ENCODE measurements around the gene SAMM50. TPM values are rescaled to one million over a fixed set of nuclear protein-coding genes. Genes with fewer than 3 reads are reported as not detected.

SAMM50 gene
- total and polyA plus RNA-seq, 10 of the 15 experiments (the other 5 are each of a cell fraction or from before 2014, with no cell fraction given): 38.2 to 126 (median 62.4) TPM

DNA sequence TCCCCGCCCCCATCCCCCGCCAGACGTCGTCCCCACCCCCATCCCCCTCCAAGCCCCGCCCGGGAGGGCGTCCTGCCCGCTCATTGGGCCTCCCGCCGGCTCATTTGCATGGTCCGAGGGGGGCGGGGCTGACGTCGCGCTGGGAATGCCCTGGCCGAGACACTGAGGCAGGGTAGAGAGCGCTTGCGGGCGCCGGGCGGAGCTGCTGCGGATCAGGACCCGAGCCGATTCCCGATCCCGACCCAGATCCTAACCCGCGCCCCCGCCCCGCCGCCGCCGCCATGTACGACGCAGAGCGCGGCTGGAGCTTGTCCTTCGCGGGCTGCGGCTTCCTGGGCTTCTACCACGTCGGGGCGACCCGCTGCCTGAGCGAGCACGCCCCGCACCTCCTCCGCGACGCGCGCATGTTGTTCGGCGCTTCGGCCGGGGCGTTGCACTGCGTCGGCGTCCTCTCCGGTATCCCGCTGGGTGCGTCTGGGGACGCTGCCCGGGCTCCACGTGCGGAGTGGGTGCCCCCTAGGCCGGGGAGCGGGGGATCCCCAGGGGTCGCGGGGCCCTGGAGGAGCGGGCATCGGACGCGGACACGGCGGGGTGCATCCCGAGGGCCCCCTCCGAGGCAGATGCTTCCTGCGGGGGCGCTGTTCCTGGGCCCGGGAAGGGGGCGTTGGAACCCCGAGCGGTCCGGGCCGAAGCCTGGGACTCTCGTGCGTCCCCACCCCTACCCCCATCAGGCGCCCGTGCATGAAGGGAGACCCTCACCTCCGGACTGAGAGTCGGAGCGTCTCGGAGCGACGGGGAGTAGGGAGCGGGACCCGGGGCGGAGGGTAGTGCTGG is 31.4 kb upstream of the SAMM50 start, which contains the start of gene PNPLA3:
PNPLA3 (plus strand) TSS at position 175 of the 834 bp plus-strand sequence; CDS start at position 282, 107 bp downstream.
- no peaks in the 10 kb centered on the region for H3K36me3 ChIP-seq (ENCODE audit: control insufficient read depth in 2 of 2, insufficient read depth in 2 of 2, low read length in 1 of 2)
- intact Hi-C loops (cut with micrococcal nuclease; ENCODE audit: unreplicated experiment) (no loop called here), in situ Hi-C loops (cut with MboI) (no loop called here)
- ChIA-PET SMC1A (ENCODE audit: uncharacterized antibody, unreplicated experiment) (no interaction called here), POLR2A (no interaction called here), RAD21 (ENCODE audit: unreplicated experiment) (interaction anchor here (0.6 kb wide), 2 partner anchors 40 to 94 kb away, joined by 4 read pairs; no protein-coding TSS in a partner anchor), CTCF (no interaction called here)
- H2AFZ ChIP-seq (ENCODE audit: control insufficient read depth, low read depth, low read length): peak within 1 kb of the TSS; percentile 84
- no peak within 1 kb of the TSS for H3K27ac ChIP-seq (ENCODE audit: control insufficient read depth, insufficient read depth)
- BruUV-seq (replicated peaks): no TSS peak
- peak within 1 kb of the TSS; percentile 83 for H3K4me2 ChIP-seq (ENCODE audit: control insufficient read depth, insufficient read depth)
- ATAC-seq (peak; percentile 85), FAIRE-seq (no peak), DNase-seq (ENCODE audit: low read depth, low spot score) (no peak)
- no peaks in the 10 kb centered on the region for H3K9me3 ChIP-seq (replicated peaks; ENCODE audit: control insufficient read depth, insufficient read depth, low read length)
- H3K27me3 ChIP-seq (replicated peaks in 1 of 2; ENCODE audit: control insufficient read depth in 2 of 2, insufficient read depth in 2 of 2, low read length in 1 of 2): peaks cover 0 to 3% of the 10 kb centered on the region in 2 experiments; a peak in 2 of 4 replicates
- TF ChIP-seq ZBTB11 (CRISPR knock-in tag; IDR thresholded peaks at IDR 0.05): no peak
- TF ChIP-seq NR2F1 (conservative IDR thresholded peaks at IDR 0.05): no peak
- peak; percentile 28; the same call in 1 of the 3 replicates for TF ChIP-seq POU2F2 (IDR thresholded peaks at IDR 0.05; ENCODE audit: borderline replicate concordance, low read depth, low read length)
- peak; percentile 37; the same call in 1 of the 2 replicates for TF ChIP-seq IKZF1 (conservative IDR thresholded peaks at IDR 0.05)
- peak; percentile 44; the same call in 1 of the 2 replicates for TF ChIP-seq POLR2A (IDR thresholded peaks at IDR 0.05; ENCODE audit: low read depth, low read length)
- H3K79me2 ChIP-seq (ENCODE audit: control insufficient read depth, insufficient read depth, low read length): no peaks in the 10 kb centered on the region
- peak within 1 kb of the TSS; percentile 64; the same call in 1 of the 2 replicates for H3K4me3 ChIP-seq
- WGBS (ENCODE audit: insufficient coverage, insufficient replicate concordance, low lambda C conversion rate, missing lambda C conversion rate): 19% methylated on average over 47 of the region's 100 CpGs
- no peaks in the 10 kb centered on the region for H3K4me1 ChIP-seq (ENCODE audit: control insufficient read depth, insufficient read depth, low read length)
- H3K9ac ChIP-seq (ENCODE audit: control insufficient read depth, insufficient read depth, low read length): no peak within 1 kb of the TSS
- H4K20me1 ChIP-seq (ENCODE audit: control insufficient read depth, insufficient read depth): no peaks in the 10 kb centered on the region

All from GM12878 (cell line).